PC-9 (cell line): ENCODE data around the gene ATG5. TPM values are rescaled to one million over a fixed set of nuclear protein-coding genes. Genes with fewer than 3 reads are reported as not detected.

Source experiments
- BruUV-seq: library from RNA; stranded (reverse); fragments of 400-500 nt; replicated peaks from 2 replicates; lab custom pipeline; 2021; lab: Mats Ljungman, UMichigan
- CTCF ChIA-PET: fragments of 300-600 bp; sonication (Branson Sonifier 250); formaldehyde crosslinking; loops from one replicate; lab custom pipeline; 2022; ENCODE audit warnings: antibody characterized with exemption; lab: Charles Lee
- POLR2A ChIA-PET: fragments of 300-600 bp; sonication (Branson Sonifier 250); formaldehyde crosslinking; loops from one replicate; lab custom pipeline; 2022; ENCODE audit warnings: antibody characterized with exemption; ENCODE audit not compliant: unreplicated experiment; lab: Charles Lee
- DNase-seq, 2 experiments: peaks; one replicate each; pipeline versions ENCODE4 v3.0.0 to v3.0.0-alpha.2; 2015 to 2022; ENCODE audit warnings: mixed read lengths in 1 of 2
- H2AFZ ChIP-seq: fragments of 200-600 bp; sonication (generic); 2 replicates; pipeline ENCODE4 v1.8.1; 2017; ENCODE audit warnings: antibody characterized with exemption
- H3F3A ChIP-seq: fragments of 200-600 bp; sonication (generic); 2 replicates; pipeline ENCODE4 v1.8.1; 2017; ENCODE audit warnings: antibody characterized with exemption, mild to moderate bottlenecking, low read depth; ENCODE audit not compliant: insufficient read depth
- H3K27ac ChIP-seq: fragments of 200-600 bp; sonication (generic); 2 replicates; pipeline ENCODE4 v1.6.1; 2016; ENCODE audit warnings: mixed run types
- H3K27me3 ChIP-seq: fragments of 200-600 bp; sonication (generic); 2 replicates; pipeline ENCODE4 v1.6.1; 2016; ENCODE audit warnings: low read depth, mixed run types; ENCODE audit not compliant: insufficient read depth
- H3K36me3 ChIP-seq: fragments of 200-600 bp; sonication (generic); 2 replicates; pipeline ENCODE4 v1.6.1; 2016; ENCODE audit warnings: low read depth, mixed run types
- H3K4me1 ChIP-seq: fragments of 200-600 bp; sonication (generic); replicated peaks from 2 replicates; pipeline ENCODE4 v1.6.1; 2016; ENCODE audit warnings: mixed run types; ENCODE audit not compliant: insufficient read depth
- H3K4me2 ChIP-seq: fragments of 200-600 bp; sonication (generic); 2 replicates; pipeline ENCODE4 v1.6.1; 2017; ENCODE audit warnings: mixed run types
- H3K4me3 ChIP-seq: fragments of 200-600 bp; sonication (generic); 2 replicates; pipeline ENCODE4 v1.6.1; 2016; ENCODE audit warnings: mixed run types
- H3K79me2 ChIP-seq: fragments of 200-600 bp; sonication (generic); 2 replicates; pipeline ENCODE4 v1.6.1; 2017; ENCODE audit warnings: low read depth, mixed run types
- H3K9me2 ChIP-seq: fragments of 200-600 bp; sonication (generic); 2 replicates; pipeline ENCODE4 v1.8.1; 2017; ENCODE audit warnings: mild to moderate bottlenecking; ENCODE audit not compliant: insufficient read depth
- H3K9me3 ChIP-seq: fragments of 200-600 bp; sonication (generic); 2 replicates; pipeline ENCODE4 v1.8.1; 2016; ENCODE audit warnings: low read depth; ENCODE audit not compliant: insufficient read depth
- H4K20me1 ChIP-seq: fragments of 200-600 bp; sonication (generic); 2 replicates; pipeline ENCODE4 v1.8.1; 2017; ENCODE audit not compliant: insufficient read depth
- EZH2 ChIP-seq: fragments of 200-600 bp; sonication (generic); IDR thresholded peaks from 2 replicates; pipeline ENCODE4 v1.8.0; 2017; ENCODE audit warnings: antibody characterized with exemption, low read depth
- intact Hi-C: fragments of 100-400 bp; cut with micrococcal nuclease; formaldehyde crosslinking; loops from one replicate; pipeline ENCODE4 v1.10.0; 2022; ENCODE audit not compliant: unreplicated experiment
- total RNA-seq: library from RNA; stranded (reverse); gene quantifications from 2 replicates; pipeline ENCODE4 v1.2.3, GENCODE V29; 2021
- TF ChIP-seq, protein P1 (sequence below): fragments of 200-600 bp; sonication (generic); conservative IDR thresholded peaks from 2 replicates; pipeline ENCODE4 v1.6.1; 2017; ENCODE audit warnings: mixed run types, antibody characterized with exemption, mild to moderate bottlenecking, moderate library complexity

The ATG5 gene
- total RNA-seq, 1 experiment from 2014 or later = 39.8 TPM

DNA sequence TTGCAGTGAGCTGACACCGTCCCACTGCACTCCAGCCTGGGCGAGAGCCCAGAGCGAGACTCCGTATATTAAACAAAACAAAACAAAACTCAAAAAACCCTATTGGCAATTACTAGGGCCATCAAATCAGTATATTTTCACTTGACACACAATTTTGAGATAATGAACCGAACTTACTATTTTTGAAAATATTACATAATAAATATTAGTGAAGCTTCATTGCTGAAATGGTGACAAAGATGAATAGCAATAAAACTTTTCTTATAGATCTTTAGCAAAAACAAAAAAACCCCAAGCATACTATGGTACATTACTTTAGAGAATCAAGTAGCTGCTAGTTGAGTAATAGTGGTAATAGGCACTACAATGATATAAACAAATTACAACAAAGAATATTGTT, 113.0 kb downstream of the ATG5 start:
- intact Hi-C loops = no loop called here
- ChIA-PET CTCF (no interaction called here), POLR2A (interaction anchor here (0.6 kb wide), 1 partner anchor 432 kb away, joined by 3 read pairs; no protein-coding TSS in a partner anchor)
- no peaks in the 10 kb centered on the region for H3K36me3 ChIP-seq
- no peak overlapping the region for H3K4me3 ChIP-seq
- no peaks in the 10 kb centered on the region; the same call in none of the 2 replicates for H3K79me2 ChIP-seq
- no peak for TF ChIP-seq EZH2
- TF ChIP-seq, protein P1, sequence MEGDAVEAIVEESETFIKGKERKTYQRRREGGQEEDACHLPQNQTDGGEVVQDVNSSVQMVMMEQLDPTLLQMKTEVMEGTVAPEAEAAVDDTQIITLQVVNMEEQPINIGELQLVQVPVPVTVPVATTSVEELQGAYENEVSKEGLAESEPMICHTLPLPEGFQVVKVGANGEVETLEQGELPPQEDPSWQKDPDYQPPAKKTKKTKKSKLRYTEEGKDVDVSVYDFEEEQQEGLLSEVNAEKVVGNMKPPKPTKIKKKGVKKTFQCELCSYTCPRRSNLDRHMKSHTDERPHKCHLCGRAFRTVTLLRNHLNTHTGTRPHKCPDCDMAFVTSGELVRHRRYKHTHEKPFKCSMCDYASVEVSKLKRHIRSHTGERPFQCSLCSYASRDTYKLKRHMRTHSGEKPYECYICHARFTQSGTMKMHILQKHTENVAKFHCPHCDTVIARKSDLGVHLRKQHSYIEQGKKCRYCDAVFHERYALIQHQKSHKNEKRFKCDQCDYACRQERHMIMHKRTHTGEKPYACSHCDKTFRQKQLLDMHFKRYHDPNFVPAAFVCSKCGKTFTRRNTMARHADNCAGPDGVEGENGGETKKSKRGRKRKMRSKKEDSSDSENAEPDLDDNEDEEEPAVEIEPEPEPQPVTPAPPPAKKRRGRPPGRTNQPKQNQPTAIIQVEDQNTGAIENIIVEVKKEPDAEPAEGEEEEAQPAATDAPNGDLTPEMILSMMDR = no peak
- H3K4me2 ChIP-seq = no peak overlapping the region
- no TSS peak for BruUV-seq
- DNase-seq = no peak
- H2AFZ ChIP-seq = no peak overlapping the region
- no peaks in the 10 kb centered on the region for H3K9me2 ChIP-seq
- no peaks in the 10 kb centered on the region; the same call in 1 of the 2 replicates for H3F3A ChIP-seq
- no peaks in the 10 kb centered on the region for H3K27me3 ChIP-seq
- H3K27ac ChIP-seq = no peak overlapping the region
- H3K9me3 ChIP-seq = no peaks in the 10 kb centered on the region
- H4K20me1 ChIP-seq = no peaks in the 10 kb centered on the region
- H3K4me1 ChIP-seq = no peaks in the 10 kb centered on the region

DNA sequence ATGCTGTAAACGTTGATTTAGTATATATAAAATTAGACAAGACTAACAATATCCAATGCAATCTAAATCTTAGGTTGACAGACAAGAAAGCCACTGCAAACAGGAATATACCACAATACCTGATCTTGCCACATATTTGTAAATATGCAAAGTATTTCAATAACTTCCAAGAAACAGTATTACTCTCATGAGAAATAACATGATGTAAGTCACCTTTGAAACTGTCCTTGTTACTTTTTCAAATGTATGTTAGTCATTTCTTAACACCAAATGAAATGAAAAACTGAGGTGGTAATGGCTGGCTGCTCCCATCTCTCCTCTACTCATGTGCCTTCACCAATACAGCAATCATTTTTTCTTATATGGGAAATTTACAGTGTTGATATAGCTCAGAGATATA, 118.7 kb downstream of the ATG5 start:
- H3K9me2 ChIP-seq = no peaks in the 10 kb centered on the region
- H3K79me2 ChIP-seq = no peaks in the 10 kb centered on the region
- H3K4me2 ChIP-seq = no peak overlapping the region
- no peaks in the 10 kb centered on the region for H3K9me3 ChIP-seq
- no peak overlapping the region for H2AFZ ChIP-seq
- TF ChIP-seq, protein P1 = no peak
- no peak for TF ChIP-seq EZH2
- H3K4me3 ChIP-seq = no peak overlapping the region
- H4K20me1 ChIP-seq = no peaks in the 10 kb centered on the region
- BruUV-seq = no TSS peak
- DNase-seq = no peak
- POLR2A ChIA-PET = interaction anchor here (0.6 kb wide), 2 partner anchors 18 to 472 kb away, joined by 3 to 8 read pairs; no protein-coding TSS in a partner anchor
- intact Hi-C loops = no loop called here
- no peak overlapping the region for H3K27ac ChIP-seq
- H3K27me3 ChIP-seq = no peaks in the 10 kb centered on the region
- H3F3A ChIP-seq = no peaks in the 10 kb centered on the region; the same call in none of the 2 replicates
- no peaks in the 10 kb centered on the region for H3K4me1 ChIP-seq
- 0 out of 2 replicates have a peak, but pooled peaks cover under 1% of the 10 kb centered on the region for H3K36me3 ChIP-seq
- CTCF ChIA-PET = no interaction called here

DNA sequence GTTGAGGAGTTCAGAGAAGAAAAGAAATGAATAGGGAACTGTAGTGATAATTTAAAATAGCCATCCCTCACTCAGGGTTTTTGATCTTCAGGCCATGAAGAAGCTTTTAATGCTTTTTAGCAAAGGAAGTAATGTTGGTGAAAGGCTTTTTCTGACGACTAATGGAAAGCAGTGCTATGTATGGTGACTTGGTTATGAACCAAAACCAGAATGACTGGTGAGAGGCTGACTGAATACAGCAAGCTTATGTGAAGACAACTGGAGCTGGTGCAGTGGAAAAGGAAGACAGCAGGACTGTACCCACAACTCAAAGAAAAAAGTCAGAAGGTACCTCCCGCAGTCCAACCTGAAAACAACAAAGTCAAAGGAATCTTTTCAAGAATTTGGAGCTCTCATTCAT, 120.6 kb downstream of the ATG5 start:
- Histone ChIP-seq H3K79me2 (no peaks in the 10 kb centered on the region), H3K27ac (no peak overlapping the region), H3K9me3 (no peaks in the 10 kb centered on the region), H3K27me3 (no peaks in the 10 kb centered on the region), H3K4me2 (no peak overlapping the region), H3K9me2 (no peaks in the 10 kb centered on the region), H2AFZ (no peak overlapping the region), H3K4me3 (no peak overlapping the region), H4K20me1 (no peaks in the 10 kb centered on the region), H3K4me1 (no peaks in the 10 kb centered on the region), H3K36me3 (0 out of 2 replicates have a peak, but pooled peaks cover 10% of the 10 kb centered on the region), H3F3A (no peaks in the 10 kb centered on the region; the same call in 1 of the 2 replicates)
- no TSS peak for BruUV-seq
- no peak for DNase-seq
- CTCF ChIA-PET = interaction anchor here (0.6 kb wide), 1 partner anchor 774 kb away, joined by 3 read pairs; no protein-coding TSS in a partner anchor
- intact Hi-C loops = no loop called here
- POLR2A ChIA-PET = no interaction called here
- TF ChIP-seq EZH2 = no peak
- TF ChIP-seq, protein P1 = no peak
